ENCODE results near the gene IL1RN.

Gene IL1RN

GRCh38 chr2:113105047-113105785 is 22.2 kb upstream of the IL1RN start:
- Histone ChIP-seq H3K4me3 (ENCODE audit: low read length) (no peak overlapping the region), H3K4me1 (ENCODE audit: insufficient read depth, low read length) (no peaks in the 10 kb centered on the region), H3K9ac (ENCODE audit: low read depth, low read length) (no peak overlapping the region), H3K27ac (ENCODE audit: low read depth, low read length) (no peak overlapping the region), H3K36me3 (ENCODE audit: insufficient read depth, low read length) (no peaks in the 10 kb centered on the region), H3K9me3 (ENCODE audit: insufficient read depth, low read depth, low read length) (no peaks in the 10 kb centered on the region), H3K27me3 (ENCODE audit: insufficient read depth, low read length) (no peaks in the 10 kb centered on the region)
- WGBS, result 80% methylated on average over 6 of the region's 6 CpGs

GRCh38 chr2:113111121-113111520 is 16.3 kb upstream of the IL1RN start:
- Histone ChIP-seq H3K4me3 (ENCODE audit: low read length) (no peak overlapping the region), H3K27ac (ENCODE audit: low read depth, low read length) (no peak overlapping the region), H3K9ac (ENCODE audit: low read depth, low read length) (no peak overlapping the region), H3K9me3 (ENCODE audit: insufficient read depth, low read depth, low read length) (no peaks in the 10 kb centered on the region), H3K27me3 (ENCODE audit: insufficient read depth, low read length) (no peaks in the 10 kb centered on the region), H3K36me3 (ENCODE audit: insufficient read depth, low read length) (no peaks in the 10 kb centered on the region), H3K4me1 (ENCODE audit: insufficient read depth, low read length) (no peaks in the 10 kb centered on the region; the same call in 1 of the 2 replicates)
- 91% methylated on average over 3 of the region's 3 CpGs for WGBS

- Histone ChIP-seq H3K27ac (ENCODE audit: low read depth, low read length) (no peak overlapping the region), H3K4me3 (ENCODE audit: low read length) (no peak overlapping the region), H3K4me1 (ENCODE audit: insufficient read depth, low read length) (no peaks in the 10 kb centered on the region; the same call in 1 of the 2 replicates), H3K9ac (ENCODE audit: low read depth, low read length) (no peak overlapping the region), H3K36me3 (ENCODE audit: insufficient read depth, low read length) (no peaks in the 10 kb centered on the region), H3K27me3 (ENCODE audit: insufficient read depth, low read length) (no peaks in the 10 kb centered on the region), H3K9me3 (ENCODE audit: insufficient read depth, low read depth, low read length) (no peaks in the 10 kb centered on the region)
- WGBS, result 88% methylated on average over 5 of the region's 6 CpGs
Observed at GRCh38 chr2:113111823-113112287, 15.5 kb upstream of the IL1RN start.

GRCh38 chr2:113112441-113112840 is 15.0 kb upstream of the IL1RN start:
- WGBS, result 89% methylated on average over 6 of the region's 8 CpGs
- H3K9me3 ChIP-seq (ENCODE audit: insufficient read depth, low read depth, low read length), result no peaks in the 10 kb centered on the region

GRCh38 chr2:113112871-113113270 is 14.5 kb upstream of the IL1RN start:
- no peaks in the 10 kb centered on the region; the same call in 1 of the 2 replicates for H3K4me1 ChIP-seq (ENCODE audit: insufficient read depth, low read length)
- no peak overlapping the region for H3K4me3 ChIP-seq (ENCODE audit: low read length)
- H3K27ac ChIP-seq (ENCODE audit: low read depth, low read length), result no peak overlapping the region
- no peaks in the 10 kb centered on the region for H3K36me3 ChIP-seq (ENCODE audit: insufficient read depth, low read length)
- 90% methylated on average over 6 of the region's 6 CpGs for WGBS
- H3K27me3 ChIP-seq (ENCODE audit: insufficient read depth, low read length), result no peaks in the 10 kb centered on the region
- no peak overlapping the region for H3K9ac ChIP-seq (ENCODE audit: low read depth, low read length)
- no peaks in the 10 kb centered on the region for H3K9me3 ChIP-seq (ENCODE audit: insufficient read depth, low read depth, low read length)

More at GRCh38 chr2:113112441-113112840, 15.0 kb upstream of the IL1RN start:
- Histone ChIP-seq H3K9ac (ENCODE audit: low read depth, low read length) (no peak overlapping the region), H3K4me1 (ENCODE audit: insufficient read depth, low read length) (no peaks in the 10 kb centered on the region; the same call in 1 of the 2 replicates), H3K36me3 (ENCODE audit: insufficient read depth, low read length) (no peaks in the 10 kb centered on the region), H3K4me3 (ENCODE audit: low read length) (no peak overlapping the region), H3K27ac (ENCODE audit: low read depth, low read length) (no peak overlapping the region), H3K27me3 (ENCODE audit: insufficient read depth, low read length) (no peaks in the 10 kb centered on the region)

- H3K9me3 ChIP-seq (ENCODE audit: insufficient read depth, low read depth, low read length), result no peaks in the 10 kb centered on the region
- no peak overlapping the region for H3K4me3 ChIP-seq (ENCODE audit: low read length)
- H3K9ac ChIP-seq (ENCODE audit: low read depth, low read length), result no peak overlapping the region
- WGBS, result 83% methylated on average over 3 of the region's 3 CpGs
- no peak overlapping the region for H3K27ac ChIP-seq (ENCODE audit: low read depth, low read length)
- no peaks in the 10 kb centered on the region; the same call in 1 of the 2 replicates for H3K4me1 ChIP-seq (ENCODE audit: insufficient read depth, low read length)
- H3K36me3 ChIP-seq (ENCODE audit: insufficient read depth, low read length), result no peaks in the 10 kb centered on the region
- no peaks in the 10 kb centered on the region for H3K27me3 ChIP-seq (ENCODE audit: insufficient read depth, low read length)
Observed at GRCh38 chr2:113113807-113114206, 13.6 kb upstream of the IL1RN start.

- no peaks in the 10 kb centered on the region for H3K27me3 ChIP-seq (ENCODE audit: insufficient read depth, low read length)
- H3K36me3 ChIP-seq (ENCODE audit: insufficient read depth, low read length), result no peaks in the 10 kb centered on the region
- H3K4me3 ChIP-seq (ENCODE audit: low read length), result no peak overlapping the region
- no peak overlapping the region for H3K27ac ChIP-seq (ENCODE audit: low read depth, low read length)
- no peaks in the 10 kb centered on the region; the same call in 1 of the 2 replicates for H3K4me1 ChIP-seq (ENCODE audit: insufficient read depth, low read length)
- WGBS, result 94% methylated on average over 6 of the region's 6 CpGs
- no peaks in the 10 kb centered on the region for H3K9me3 ChIP-seq (ENCODE audit: insufficient read depth, low read depth, low read length)
- no peak overlapping the region for H3K9ac ChIP-seq (ENCODE audit: low read depth, low read length)
Observed at GRCh38 chr2:113114224-113114945, 13.0 kb upstream of the IL1RN start.

- Histone ChIP-seq H3K4me3 (ENCODE audit: low read length) (no peak overlapping the region), H3K4me1 (ENCODE audit: insufficient read depth, low read length) (no peaks in the 10 kb centered on the region; the same call in 1 of the 2 replicates), H3K36me3 (ENCODE audit: insufficient read depth, low read length) (no peaks in the 10 kb centered on the region), H3K27ac (ENCODE audit: low read depth, low read length) (no peak overlapping the region), H3K27me3 (ENCODE audit: insufficient read depth, low read length) (no peaks in the 10 kb centered on the region), H3K9ac (ENCODE audit: low read depth, low read length) (no peak overlapping the region), H3K9me3 (ENCODE audit: insufficient read depth, low read depth, low read length) (no peaks in the 10 kb centered on the region)
- 92% methylated on average over 4 of the region's 4 CpGs for WGBS
Observed at GRCh38 chr2:113114996-113115395, 12.4 kb upstream of the IL1RN start.

- no peak overlapping the region for H3K27ac ChIP-seq (ENCODE audit: low read depth, low read length)
- no peaks in the 10 kb centered on the region for H3K36me3 ChIP-seq (ENCODE audit: insufficient read depth, low read length)
- H3K4me3 ChIP-seq (ENCODE audit: low read length), result no peak overlapping the region
- no peak overlapping the region for H3K9ac ChIP-seq (ENCODE audit: low read depth, low read length)
- peaks cover 8% of the 10 kb centered on the region; the same call in 1 of the 2 replicates for H3K27me3 ChIP-seq (ENCODE audit: insufficient read depth, low read length)
- H3K9me3 ChIP-seq (ENCODE audit: insufficient read depth, low read depth, low read length), result no peaks in the 10 kb centered on the region
- no peaks in the 10 kb centered on the region; the same call in 1 of the 2 replicates for H3K4me1 ChIP-seq (ENCODE audit: insufficient read depth, low read length)
- WGBS, result 95% methylated on average over 7 of the region's 10 CpGs
Observed at GRCh38 chr2:113116100-113116958, 11.1 kb upstream of the IL1RN start.

GRCh38 chr2:113117541-113118262 is 9.7 kb upstream of the IL1RN start:
- WGBS, result 93% methylated on average over 9 of the region's 9 CpGs
- Histone ChIP-seq H3K4me3 (ENCODE audit: low read length) (no peak overlapping the region), H3K36me3 (ENCODE audit: insufficient read depth, low read length) (no peaks in the 10 kb centered on the region), H3K9me3 (ENCODE audit: insufficient read depth, low read depth, low read length) (no peaks in the 10 kb centered on the region), H3K27ac (ENCODE audit: low read depth, low read length) (no peak overlapping the region), H3K27me3 (ENCODE audit: insufficient read depth, low read length) (peaks cover 8% of the 10 kb centered on the region; the same call in 1 of the 2 replicates), H3K4me1 (ENCODE audit: insufficient read depth, low read length) (no peaks in the 10 kb centered on the region; the same call in 1 of the 2 replicates), H3K9ac (ENCODE audit: low read depth, low read length) (no peak overlapping the region)

Measured in HUES64 (cell line).